ENCODE measurements around the gene GPD2.

GPD2 gene

DNA sequence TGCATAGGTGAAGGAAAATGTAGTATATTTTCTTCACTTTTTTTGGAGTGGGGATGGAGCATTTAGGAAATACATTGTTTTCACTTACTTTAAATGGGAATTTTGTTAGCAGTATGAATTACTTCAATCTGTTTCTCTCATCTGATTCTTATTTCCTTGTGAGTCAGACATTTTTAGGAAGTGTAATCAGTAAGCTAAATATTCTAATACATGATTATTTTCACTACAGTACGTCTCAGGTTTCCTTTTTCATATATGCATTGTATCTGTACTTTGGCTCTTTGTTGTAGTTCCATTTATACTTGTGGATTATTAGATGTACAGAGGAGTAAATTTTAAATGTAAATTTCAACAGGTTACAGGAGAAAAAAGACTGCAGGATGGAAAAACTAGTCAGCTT is 27.9 kb downstream of the GPD2 start:
- Histone ChIP-seq H2AFZ (ENCODE audit: low read depth) (no peak overlapping the region), H3K27ac (no peak overlapping the region), H3K4me2 (no peak overlapping the region)

DNA sequence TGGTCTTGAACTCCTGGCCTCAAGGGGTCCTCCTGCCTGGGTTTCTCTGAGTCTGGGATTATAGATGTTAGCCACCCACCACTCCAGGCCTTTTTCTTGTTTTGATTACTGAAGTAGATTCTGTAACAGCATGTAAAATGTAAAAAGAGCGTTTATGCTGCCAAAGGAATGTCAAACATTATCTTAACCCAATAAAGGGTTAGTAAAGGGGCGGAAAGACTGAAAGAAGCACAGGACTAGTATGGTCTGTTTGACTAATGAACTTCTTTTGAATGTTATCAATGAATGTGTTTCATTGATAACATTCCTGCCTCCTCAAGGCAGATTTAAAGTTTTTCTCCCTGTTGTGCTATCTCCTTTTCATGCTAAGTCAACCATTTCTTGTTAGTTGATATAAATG is 29.4 kb downstream of the GPD2 start:
- Histone ChIP-seq H3K36me3 (ENCODE audit: insufficient read depth) (no peaks in the 10 kb centered on the region), H3K79me2 (ENCODE audit: insufficient read depth, low read depth) (no peaks in the 10 kb centered on the region), H3K4me2 (no peak overlapping the region), H2AFZ (ENCODE audit: low read depth) (no peak overlapping the region), H3K27ac (no peak overlapping the region), H4K20me1 (ENCODE audit: insufficient read depth) (no peaks in the 10 kb centered on the region), H3K9ac (no peak overlapping the region), H3K4me3 (IDR thresholded peaks at IDR 0.05; ENCODE audit: insufficient read depth, low read depth, low read length) (no peak overlapping the region), H3K27me3 (ENCODE audit: insufficient read depth, low read depth) (no peaks in the 10 kb centered on the region), H3K4me1 (ENCODE audit: low read depth, poor library complexity, severe bottlenecking) (peaks cover 4% of the 10 kb centered on the region)
- TF ChIP-seq, protein P1, sequence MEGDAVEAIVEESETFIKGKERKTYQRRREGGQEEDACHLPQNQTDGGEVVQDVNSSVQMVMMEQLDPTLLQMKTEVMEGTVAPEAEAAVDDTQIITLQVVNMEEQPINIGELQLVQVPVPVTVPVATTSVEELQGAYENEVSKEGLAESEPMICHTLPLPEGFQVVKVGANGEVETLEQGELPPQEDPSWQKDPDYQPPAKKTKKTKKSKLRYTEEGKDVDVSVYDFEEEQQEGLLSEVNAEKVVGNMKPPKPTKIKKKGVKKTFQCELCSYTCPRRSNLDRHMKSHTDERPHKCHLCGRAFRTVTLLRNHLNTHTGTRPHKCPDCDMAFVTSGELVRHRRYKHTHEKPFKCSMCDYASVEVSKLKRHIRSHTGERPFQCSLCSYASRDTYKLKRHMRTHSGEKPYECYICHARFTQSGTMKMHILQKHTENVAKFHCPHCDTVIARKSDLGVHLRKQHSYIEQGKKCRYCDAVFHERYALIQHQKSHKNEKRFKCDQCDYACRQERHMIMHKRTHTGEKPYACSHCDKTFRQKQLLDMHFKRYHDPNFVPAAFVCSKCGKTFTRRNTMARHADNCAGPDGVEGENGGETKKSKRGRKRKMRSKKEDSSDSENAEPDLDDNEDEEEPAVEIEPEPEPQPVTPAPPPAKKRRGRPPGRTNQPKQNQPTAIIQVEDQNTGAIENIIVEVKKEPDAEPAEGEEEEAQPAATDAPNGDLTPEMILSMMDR (conservative IDR thresholded peaks at IDR 0.05; ENCODE audit: low read depth, low read length) = no peak

More for the DNA sequence above, 27.9 kb downstream of the GPD2 start:
- Histone ChIP-seq H3K9ac (no peak overlapping the region), H3K27me3 (ENCODE audit: insufficient read depth, low read depth) (no peaks in the 10 kb centered on the region), H3K79me2 (ENCODE audit: insufficient read depth, low read depth) (no peaks in the 10 kb centered on the region), H4K20me1 (ENCODE audit: insufficient read depth) (no peaks in the 10 kb centered on the region), H3K4me1 (ENCODE audit: low read depth, poor library complexity, severe bottlenecking) (peaks cover 4% of the 10 kb centered on the region), H3K4me3 (IDR thresholded peaks at IDR 0.05; ENCODE audit: insufficient read depth, low read depth, low read length) (no peak overlapping the region), H3K36me3 (ENCODE audit: insufficient read depth) (no peaks in the 10 kb centered on the region)
- TF ChIP-seq, protein P1 (conservative IDR thresholded peaks at IDR 0.05; ENCODE audit: low read depth, low read length) = no peak

DNA sequence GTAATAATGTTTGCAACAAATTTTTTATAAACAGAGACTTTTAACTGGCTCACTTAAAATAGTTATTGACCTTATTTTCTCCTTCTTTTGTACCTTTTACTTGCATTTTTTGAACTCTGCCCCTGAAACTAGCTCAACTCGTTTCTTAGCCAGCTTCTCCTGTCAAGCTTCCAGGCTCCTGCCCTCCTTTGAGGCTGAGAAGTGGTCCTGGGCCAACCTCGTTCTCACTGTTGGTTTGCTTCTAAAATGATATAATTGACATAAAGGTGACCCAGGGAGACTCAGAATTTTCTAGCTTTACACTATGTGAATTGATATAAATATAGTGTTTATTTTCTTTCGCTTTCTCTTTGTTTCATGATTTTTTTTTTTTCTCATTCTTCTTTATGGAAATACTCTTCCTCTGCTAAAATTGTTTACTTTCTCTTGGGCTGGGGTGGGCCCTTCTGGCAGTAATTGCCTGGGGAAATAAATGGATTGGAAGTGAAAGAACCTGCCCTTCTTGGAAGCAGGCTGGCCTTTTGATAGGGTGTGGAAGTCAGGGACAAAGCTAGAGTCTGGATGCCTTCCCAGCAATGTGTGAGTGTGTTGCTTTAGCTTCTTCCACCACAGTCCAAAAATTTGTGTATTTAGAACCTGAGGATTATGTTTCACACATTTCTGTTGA is 30.7 kb downstream of the GPD2 start:
- no peak overlapping the region for H3K9ac ChIP-seq
- H3K27ac ChIP-seq = no peak overlapping the region
- H3K27me3 ChIP-seq (ENCODE audit: insufficient read depth, low read depth) = no peaks in the 10 kb centered on the region
- no peak overlapping the region for H2AFZ ChIP-seq (ENCODE audit: low read depth)
- H3K79me2 ChIP-seq (ENCODE audit: insufficient read depth, low read depth) = no peaks in the 10 kb centered on the region
- H3K4me1 ChIP-seq (ENCODE audit: low read depth, poor library complexity, severe bottlenecking) = peaks cover 4% of the 10 kb centered on the region
- no peak overlapping the region for H3K4me2 ChIP-seq
- H4K20me1 ChIP-seq (ENCODE audit: insufficient read depth) = no peaks in the 10 kb centered on the region
- TF ChIP-seq, protein P1 (conservative IDR thresholded peaks at IDR 0.05; ENCODE audit: low read depth, low read length) = no peak
- H3K36me3 ChIP-seq (ENCODE audit: insufficient read depth) = no peaks in the 10 kb centered on the region
- H3K4me3 ChIP-seq (IDR thresholded peaks at IDR 0.05; ENCODE audit: insufficient read depth, low read depth, low read length) = no peak overlapping the region

DNA sequence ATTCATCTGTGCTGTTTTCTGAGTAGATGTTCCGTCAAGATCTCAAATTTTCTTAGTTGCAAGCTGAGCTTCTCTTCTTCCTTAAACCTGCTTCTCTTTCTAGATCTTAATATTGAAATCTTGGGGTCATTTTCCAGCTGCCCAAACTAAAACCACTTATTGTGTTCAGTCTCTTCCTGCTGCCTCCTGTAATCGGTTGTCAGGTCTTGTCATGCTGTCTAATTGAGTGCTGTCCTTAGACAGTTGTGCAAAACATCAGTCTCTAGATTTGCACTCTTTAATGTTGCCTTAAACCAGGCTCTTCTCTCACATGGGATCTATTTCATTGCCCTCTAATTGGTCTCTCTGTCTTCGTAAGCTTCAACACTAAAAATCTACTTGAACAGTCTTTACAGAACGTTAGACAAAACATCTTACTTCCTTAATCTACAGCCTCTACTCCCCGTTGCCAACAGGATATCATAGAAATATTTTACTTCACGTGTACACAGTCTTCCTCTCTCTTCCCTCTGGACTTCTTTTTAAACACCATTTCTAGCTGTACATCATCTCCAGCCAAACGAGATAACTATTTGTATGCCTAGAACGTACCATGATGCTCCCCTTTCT is 34.9 kb downstream of the GPD2 start:
- H3K79me2 ChIP-seq (ENCODE audit: insufficient read depth, low read depth) = no peaks in the 10 kb centered on the region
- TF ChIP-seq, protein P1 (conservative IDR thresholded peaks at IDR 0.05; ENCODE audit: low read depth, low read length) = no peak
- H3K27ac ChIP-seq = no peak overlapping the region

More for the DNA sequence above, 34.9 kb downstream of the GPD2 start:
- no peak overlapping the region for H2AFZ ChIP-seq (ENCODE audit: low read depth)
- H3K4me3 ChIP-seq (IDR thresholded peaks at IDR 0.05; ENCODE audit: insufficient read depth, low read depth, low read length) = no peak overlapping the region
- H3K4me2 ChIP-seq = no peak overlapping the region
- H3K27me3 ChIP-seq (ENCODE audit: insufficient read depth, low read depth) = no peaks in the 10 kb centered on the region
- H4K20me1 ChIP-seq (ENCODE audit: insufficient read depth) = no peaks in the 10 kb centered on the region
- H3K36me3 ChIP-seq (ENCODE audit: insufficient read depth) = no peaks in the 10 kb centered on the region
- H3K4me1 ChIP-seq (ENCODE audit: low read depth, poor library complexity, severe bottlenecking) = peaks cover 33% of the 10 kb centered on the region
- H3K9ac ChIP-seq = no peak overlapping the region

Measured in KMS-11 (cell line).